OCI-LY3 (cell line): ENCODE results near the gene LHX4.

Experiments used
- H2AFZ ChIP-seq: fragments of 200-600, 300-600 bp; shearing (Covaris generic); 2 replicates; pipeline ENCODE4 v1.6.0; 2014; ENCODE audit warnings: antibody characterized with exemption, low read depth, low read length
- H3K27ac ChIP-seq: fragments of 200-600, 300-600 bp; sonication (generic); 2 replicates; pipeline ENCODE4 v1.5.1; 2014; ENCODE audit warnings: mild to moderate bottlenecking, low read length, moderate library complexity, mixed read lengths
- H3K27me3 ChIP-seq: fragments of 200-600, 300-600 bp; sonication (generic); 2 replicates; pipeline ENCODE4 v1.6.1; 2014; ENCODE audit warnings: low read depth, low read length, mixed read lengths
- H3K36me3 ChIP-seq: fragments of 200-600, 300-600 bp; sonication (generic); replicated peaks from 2 replicates; pipeline ENCODE3; 2014; ENCODE audit warnings: low read depth, low read length, mixed read lengths
- H3K4me1 ChIP-seq: fragments of 300-600, 200-600 bp; sonication (generic); 2 replicates; pipeline ENCODE4 v1.6.1; 2014; ENCODE audit warnings: low read length, mixed read lengths
- H3K4me2 ChIP-seq: fragments of 200-600, 300-600 bp; sonication (generic); 2 replicates; pipeline ENCODE4 v1.6.1; 2014; ENCODE audit warnings: low read length, mixed read lengths
- H3K4me3 ChIP-seq: fragments of 300-600, 200-600 bp; sonication (generic); 2 replicates; pipeline ENCODE4 v1.5.1; 2014; ENCODE audit warnings: antibody characterized with exemption, mild to moderate bottlenecking, low read length, moderate library complexity
- H3K79me2 ChIP-seq: fragments of 300-600, 200-600 bp; shearing (Covaris generic); 2 replicates; pipeline ENCODE4 v1.6.1; 2014; ENCODE audit warnings: mild to moderate bottlenecking, low read length, mixed read lengths
- H3K9ac ChIP-seq: fragments of 300-600, 200-600 bp; shearing (Covaris generic); 2 replicates; pipeline ENCODE4 v1.6.0; 2014; ENCODE audit warnings: mild to moderate bottlenecking, low read length, moderate library complexity
- H3K9me3 ChIP-seq: fragments of 200-600, 300-600 bp; shearing (Covaris generic); 2 replicates; pipeline ENCODE4 v1.6.1; 2014; ENCODE audit warnings: low read length, mixed read lengths; ENCODE audit not compliant: insufficient read depth
- H4K20me1 ChIP-seq: fragments of 200-600, 300-600 bp; sonication (generic); 2 replicates; pipeline ENCODE4 v1.6.1; 2016; ENCODE audit warnings: low read length, mixed read lengths; ENCODE audit not compliant: insufficient read depth
- CTCF ChIP-seq: fragments of 200-600, 300-600 bp; sonication (generic); IDR thresholded peaks from 2 replicates; pipeline ENCODE4 v1.5.1; 2014; ENCODE audit warnings: antibody characterized with exemption, low read length, low read depth
- EZH2phosphoT487 ChIP-seq: fragments of 200-600 bp; shearing (Covaris generic); IDR thresholded peaks from 2 replicates; pipeline ENCODE4 v1.6.1; 2018; ENCODE audit warnings: antibody characterized with exemption, mixed run types, low read depth

Gene LHX4

GRCh38 chr1:180312926-180313325 is 82.9 kb downstream of the LHX4 start:
- Histone ChIP-seq H4K20me1 (no peaks in the 10 kb centered on the region), H3K4me3 (no peak overlapping the region), H3K9ac (no peak overlapping the region), H3K9me3 (no peaks in the 10 kb centered on the region), H3K36me3 (peaks cover 4% of the 10 kb centered on the region), H3K27ac (no peak overlapping the region), H3K4me1 (no peaks in the 10 kb centered on the region), H3K4me2 (no peak overlapping the region), H3K27me3 (no peaks in the 10 kb centered on the region), H3K79me2 (no peaks in the 10 kb centered on the region), H2AFZ (no peak overlapping the region)
- TF ChIP-seq CTCF = no peak
- TF ChIP-seq EZH2phosphoT487 = no peak

DNA sequence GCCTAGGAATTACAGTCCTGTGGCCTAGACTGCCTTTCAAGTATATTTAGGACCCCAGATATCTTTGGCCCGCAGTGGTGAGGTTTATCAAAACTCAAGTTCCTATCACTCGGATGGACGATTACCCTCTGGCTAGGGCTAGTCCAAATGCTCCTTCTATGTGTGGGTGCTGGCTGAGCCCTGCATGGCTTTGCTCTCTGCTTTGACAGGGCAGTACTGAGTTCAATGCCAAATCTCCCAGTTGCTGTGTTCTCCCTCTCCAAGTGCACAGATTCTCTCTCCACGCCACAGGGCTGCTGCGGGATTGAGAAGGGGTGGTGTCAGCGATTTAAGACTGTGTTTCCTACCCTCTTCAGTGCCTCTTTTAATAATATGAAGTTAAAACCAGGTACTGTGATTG is 97.0 kb downstream of the LHX4 start:
- H3K79me2 ChIP-seq = 0 out of 2 replicates have a peak, but pooled peaks cover 3% of the 10 kb centered on the region
- no peaks in the 10 kb centered on the region for H3K4me1 ChIP-seq
- H3K4me3 ChIP-seq = no peak overlapping the region
- no peaks in the 10 kb centered on the region for H3K36me3 ChIP-seq
- H3K4me2 ChIP-seq = no peak overlapping the region
- no peak for TF ChIP-seq EZH2phosphoT487
- TF ChIP-seq CTCF = no peak
- no peaks in the 10 kb centered on the region for H3K27me3 ChIP-seq
- no peak overlapping the region for H2AFZ ChIP-seq
- H4K20me1 ChIP-seq = no peaks in the 10 kb centered on the region
- H3K9ac ChIP-seq = no peak overlapping the region
- H3K27ac ChIP-seq = no peak overlapping the region
- no peaks in the 10 kb centered on the region for H3K9me3 ChIP-seq
